Prostate gland (tissue), 2 donors: ENCODE data around the gene TACC2. TPM values are rescaled to one million over a fixed set of nuclear protein-coding genes. Genes with fewer than 3 reads are reported as not detected.
A peak's percentile ranks its signal among the peaks of the same experiment; 100 is the strongest.

Experiments used
- DNase-seq: peaks from one replicate; pipeline ENCODE4 v3.0.0-alpha.2; 2019; ENCODE audit warnings: low spot score
- H3K27ac ChIP-seq, 2 donors: fragments of 200-600 bp; sonication (generic); 2 replicates each; pipeline ENCODE4 v1.5.1; 2017 to 2019
- H3K27me3 ChIP-seq: fragments of 200-600 bp; sonication (generic); replicated peaks from 2 replicates; pipeline ENCODE4 v1.5.1; 2019; ENCODE audit not compliant: insufficient read depth
- H3K36me3 ChIP-seq, 2 donors: fragments of 200-600 bp; sonication (generic); 1 replicate in 1 of 2; 2 replicates in 1 of 2; pipeline versions ENCODE4 v1.5.1 to v1.8.1; 2017 to 2019
- H3K4me1 ChIP-seq: fragments of 200-600 bp; sonication (generic); replicated peaks from 2 replicates; pipeline ENCODE4 v1.5.1; 2019
- H3K4me3 ChIP-seq, 2 donors: fragments of 200-600 bp; sonication (generic); 2 replicates each; pipeline ENCODE4 v1.5.1; 2017 to 2019
- H3K9me3 ChIP-seq: fragments of 200-600 bp; sonication (generic); 2 replicates; pipeline ENCODE4 v1.5.1; 2017
- POLR2A ChIP-seq: fragments of 450-650 bp; IDR thresholded peaks from one replicate; pipeline ENCODE4 v1.6.1; 2016; ENCODE audit warnings: antibody characterized with exemption, mild to moderate bottlenecking
- POLR2AphosphoS5 ChIP-seq: sonication (generic); formaldehyde crosslinking; IDR thresholded peaks from one replicate; pipeline ENCODE4 v1.6.1; 2017; ENCODE audit warnings: antibody characterized with exemption
- WGBS: methylation state at CpG from one replicate; pipeline ENCODE4 v1.1.5; 2018; 5-methylcytosine and 5-hydroxymethylcytosine counted together
- intact Hi-C: fragments of 100-400 bp; cut with DNase I; formaldehyde crosslinking; loops from one replicate; pipeline ENCODE4 v1.14.2; 2022
- total RNA-seq, 2 donors: library from RNA; depleted of rRNA; stranded (reverse); fragments of >200 nt; gene quantifications; one replicate each; pipeline ENCODE4 v1.1.0, GENCODE V29; 2016
- TF ChIP-seq, protein P1 (sequence below), 4 experiments: fragments of 200-600 bp in 2 of 4; fragments of 450-650 bp in 2 of 4; sonication (generic) in 2 of 4; IDR thresholded peaks; 1 replicate in 3 of 4; 2 replicates in 1 of 4; pipeline ENCODE4 v1.5.1; 2016 to 2019; ENCODE audit warnings: antibody characterized with exemption in 4 of 4, mild to moderate bottlenecking in 2 of 4, moderate library complexity in 2 of 4

The TACC2 gene, protein sequence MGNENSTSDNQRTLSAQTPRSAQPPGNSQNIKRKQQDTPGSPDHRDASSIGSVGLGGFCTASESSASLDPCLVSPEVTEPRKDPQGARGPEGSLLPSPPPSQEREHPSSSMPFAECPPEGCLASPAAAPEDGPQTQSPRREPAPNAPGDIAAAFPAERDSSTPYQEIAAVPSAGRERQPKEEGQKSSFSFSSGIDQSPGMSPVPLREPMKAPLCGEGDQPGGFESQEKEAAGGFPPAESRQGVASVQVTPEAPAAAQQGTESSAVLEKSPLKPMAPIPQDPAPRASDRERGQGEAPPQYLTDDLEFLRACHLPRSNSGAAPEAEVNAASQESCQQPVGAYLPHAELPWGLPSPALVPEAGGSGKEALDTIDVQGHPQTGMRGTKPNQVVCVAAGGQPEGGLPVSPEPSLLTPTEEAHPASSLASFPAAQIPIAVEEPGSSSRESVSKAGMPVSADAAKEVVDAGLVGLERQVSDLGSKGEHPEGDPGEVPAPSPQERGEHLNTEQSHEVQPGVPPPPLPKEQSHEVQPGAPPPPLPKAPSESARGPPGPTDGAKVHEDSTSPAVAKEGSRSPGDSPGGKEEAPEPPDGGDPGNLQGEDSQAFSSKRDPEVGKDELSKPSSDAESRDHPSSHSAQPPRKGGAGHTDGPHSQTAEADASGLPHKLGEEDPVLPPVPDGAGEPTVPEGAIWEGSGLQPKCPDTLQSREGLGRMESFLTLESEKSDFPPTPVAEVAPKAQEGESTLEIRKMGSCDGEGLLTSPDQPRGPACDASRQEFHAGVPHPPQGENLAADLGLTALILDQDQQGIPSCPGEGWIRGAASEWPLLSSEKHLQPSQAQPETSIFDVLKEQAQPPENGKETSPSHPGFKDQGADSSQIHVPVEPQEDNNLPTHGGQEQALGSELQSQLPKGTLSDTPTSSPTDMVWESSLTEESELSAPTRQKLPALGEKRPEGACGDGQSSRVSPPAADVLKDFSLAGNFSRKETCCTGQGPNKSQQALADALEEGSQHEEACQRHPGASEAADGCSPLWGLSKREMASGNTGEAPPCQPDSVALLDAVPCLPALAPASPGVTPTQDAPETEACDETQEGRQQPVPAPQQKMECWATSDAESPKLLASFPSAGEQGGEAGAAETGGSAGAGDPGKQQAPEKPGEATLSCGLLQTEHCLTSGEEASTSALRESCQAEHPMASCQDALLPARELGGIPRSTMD (N-terminal part only)
- total RNA-seq, result 100 to 1,000 TPM; 101 to 140 TPM

DNA sequence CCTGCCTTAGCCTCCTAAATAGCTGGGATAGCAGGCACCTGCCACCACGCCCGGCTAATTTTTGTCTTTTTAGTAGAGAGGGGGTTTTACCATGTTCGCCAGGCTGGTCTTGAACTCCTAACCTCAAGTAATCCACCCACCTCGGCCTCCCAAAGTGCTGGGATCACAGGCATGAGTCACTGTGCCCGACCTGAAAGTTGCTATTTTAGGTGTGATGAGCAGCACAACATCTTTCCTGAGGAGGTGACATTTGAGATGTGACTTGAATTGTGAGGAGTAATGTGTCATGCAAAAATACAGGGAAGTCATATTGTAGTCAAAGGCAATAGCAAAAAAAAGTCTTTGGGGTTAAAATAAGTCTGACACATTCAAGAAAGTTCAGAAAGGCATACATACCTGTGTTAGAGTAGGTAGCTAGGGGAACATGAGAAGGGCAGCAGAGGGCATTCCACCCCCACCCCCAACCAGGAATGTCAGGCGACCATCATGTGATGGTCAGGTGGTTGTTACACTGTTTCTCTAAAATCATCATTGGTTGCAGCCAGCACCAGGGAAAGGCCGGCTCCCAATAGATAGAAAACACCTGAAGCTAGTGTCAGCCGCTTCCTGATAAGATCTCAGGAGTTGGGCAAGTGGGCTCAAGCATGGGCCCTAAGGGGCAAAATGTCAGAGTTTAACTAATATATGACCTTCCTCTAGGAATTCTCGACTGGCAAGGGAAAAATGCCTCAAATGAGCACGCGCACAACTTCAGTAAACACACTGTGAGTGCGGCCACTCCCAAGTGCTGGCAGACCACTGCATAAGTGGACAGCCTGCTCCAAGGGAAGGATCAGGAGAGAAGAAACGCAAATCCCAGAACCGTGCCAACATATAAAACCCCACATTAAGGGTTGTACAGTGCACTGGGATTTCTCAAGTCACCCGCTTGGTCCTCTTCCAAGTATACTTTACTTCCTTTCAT, at the start of gene TACC2:
TSS of gene TACC2 (plus strand) at position 803 of the 964 bp plus-strand sequence. CDS start 32,819 bp downstream, outside the sequence.
- Histone ChIP-seq H3K4me1 (peaks cover 2% of the 10 kb centered on the region), H3K4me3 (no peak within 1 kb of the TSS), H3K9me3 (no peaks in the 10 kb centered on the region), H3K36me3 (no peaks in the 10 kb centered on the region), H3K27ac (no peak within 1 kb of the TSS), H3K27me3 (no peaks in the 10 kb centered on the region)
- intact Hi-C loops, result no loop called here
- DNase-seq, result no peak
- TF ChIP-seq, protein P1, sequence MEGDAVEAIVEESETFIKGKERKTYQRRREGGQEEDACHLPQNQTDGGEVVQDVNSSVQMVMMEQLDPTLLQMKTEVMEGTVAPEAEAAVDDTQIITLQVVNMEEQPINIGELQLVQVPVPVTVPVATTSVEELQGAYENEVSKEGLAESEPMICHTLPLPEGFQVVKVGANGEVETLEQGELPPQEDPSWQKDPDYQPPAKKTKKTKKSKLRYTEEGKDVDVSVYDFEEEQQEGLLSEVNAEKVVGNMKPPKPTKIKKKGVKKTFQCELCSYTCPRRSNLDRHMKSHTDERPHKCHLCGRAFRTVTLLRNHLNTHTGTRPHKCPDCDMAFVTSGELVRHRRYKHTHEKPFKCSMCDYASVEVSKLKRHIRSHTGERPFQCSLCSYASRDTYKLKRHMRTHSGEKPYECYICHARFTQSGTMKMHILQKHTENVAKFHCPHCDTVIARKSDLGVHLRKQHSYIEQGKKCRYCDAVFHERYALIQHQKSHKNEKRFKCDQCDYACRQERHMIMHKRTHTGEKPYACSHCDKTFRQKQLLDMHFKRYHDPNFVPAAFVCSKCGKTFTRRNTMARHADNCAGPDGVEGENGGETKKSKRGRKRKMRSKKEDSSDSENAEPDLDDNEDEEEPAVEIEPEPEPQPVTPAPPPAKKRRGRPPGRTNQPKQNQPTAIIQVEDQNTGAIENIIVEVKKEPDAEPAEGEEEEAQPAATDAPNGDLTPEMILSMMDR (IDR thresholded peaks at IDR 0.05), result no peak
- TF ChIP-seq POLR2A, result no peak
- no peak for TF ChIP-seq POLR2AphosphoS5
- 82% methylated on average over 15 of the region's 15 CpGs for WGBS

DNA sequence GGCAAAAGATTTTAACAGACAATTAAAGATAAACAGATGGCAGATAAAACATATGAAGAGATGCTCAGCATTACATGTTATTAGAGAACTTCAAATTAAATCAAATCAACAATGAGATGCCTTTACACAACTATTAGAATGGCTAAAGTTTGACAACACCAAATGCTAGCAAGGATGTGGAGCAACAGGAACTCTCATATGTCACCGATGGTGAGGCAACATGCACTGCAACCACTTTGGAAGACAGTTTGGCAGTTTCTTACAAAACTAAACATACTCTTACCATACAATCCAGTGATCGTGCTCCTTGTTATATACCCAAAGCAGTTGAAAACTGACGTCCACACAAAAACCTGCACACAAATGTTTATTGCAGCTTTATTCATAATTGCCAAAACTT, 47.4 kb upstream of the TACC2 start:
- no peaks in the 10 kb centered on the region for H3K4me1 ChIP-seq
- no peaks in the 10 kb centered on the region for H3K27me3 ChIP-seq
- H3K4me3 ChIP-seq, result no peak overlapping the region
- intact Hi-C loops, result no loop called here
- H3K36me3 ChIP-seq, result no peaks in the 10 kb centered on the region
- no peak overlapping the region for H3K27ac ChIP-seq
- TF ChIP-seq POLR2AphosphoS5 (no peak), POLR2A (no peak)
- TF ChIP-seq, protein P1 (IDR thresholded peaks at IDR 0.05), result no peak
- 74% methylated on average over 3 of the region's 3 CpGs for WGBS
- H3K9me3 ChIP-seq, result no peaks in the 10 kb centered on the region
- no peak for DNase-seq

DNA sequence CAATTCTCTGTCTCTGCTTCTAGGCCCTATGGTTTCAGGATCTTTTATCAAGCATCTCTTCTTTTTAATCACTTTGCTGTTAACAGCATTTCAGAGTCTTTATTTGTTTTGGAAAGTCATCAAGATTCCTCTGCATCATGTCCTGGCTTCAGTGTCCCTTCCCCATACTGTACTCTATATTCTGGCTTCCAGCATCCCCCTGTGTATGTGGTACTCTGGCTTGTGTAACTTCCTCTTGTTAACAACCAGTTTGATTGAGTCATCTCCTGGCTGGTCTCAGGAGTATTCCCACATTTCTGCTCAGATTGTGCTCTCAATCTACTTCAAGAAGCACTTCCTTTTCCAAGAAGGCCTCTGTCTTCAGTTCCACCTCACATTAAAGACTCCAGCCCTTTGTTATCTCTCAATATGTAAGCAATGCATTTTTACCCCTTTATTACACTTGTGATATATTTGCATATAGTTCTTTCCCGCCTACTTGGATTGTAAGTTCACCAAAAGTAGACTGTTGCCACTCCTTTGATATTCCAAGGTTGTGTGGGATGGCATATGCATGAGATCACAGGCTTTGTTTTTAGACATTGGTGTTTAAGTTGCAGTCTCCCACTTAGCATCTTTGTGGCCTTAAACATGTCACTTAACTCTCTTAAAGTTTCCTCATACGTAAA, 46.1 kb upstream of the TACC2 start:
- intact Hi-C loops, result no loop called here
- DNase-seq, result no peak
- no peak overlapping the region for H3K4me3 ChIP-seq
- no peaks in the 10 kb centered on the region for H3K36me3 ChIP-seq
- no peaks in the 10 kb centered on the region for H3K9me3 ChIP-seq
- WGBS, result 77% methylated on average over 2 of the region's 2 CpGs
- TF ChIP-seq POLR2AphosphoS5 (peak; percentile 56), POLR2A (no peak)
- TF ChIP-seq, protein P1 (IDR thresholded peaks at IDR 0.05), result no peak
- H3K27ac ChIP-seq, result no peak overlapping the region
- no peaks in the 10 kb centered on the region for H3K27me3 ChIP-seq
- no peaks in the 10 kb centered on the region for H3K4me1 ChIP-seq
